Measurements from ENCODE around the gene AOC1. TPM values are rescaled to one million over a fixed set of nuclear protein-coding genes. Genes with fewer than 3 reads are reported as not detected.

The AOC1 gene
- total RNA-seq, 4 donors from 2014 or later = not detected

- Histone ChIP-seq H3K4me1 (peaks cover 0 to 11% (median 6%) of the 10 kb centered on the region in 4 donors), H3K27ac (no peak overlapping the region), H3K27me3 (no peaks in the 10 kb centered on the region), H3K36me3 (no peaks in the 10 kb centered on the region), H3K9me3 (peaks cover 0 to 8% (median 0%) of the 10 kb centered on the region in 4 donors), H3K4me3 (no peak overlapping the region)
- WGBS, 2 donors = 5 to 13% methylated on average over 4 of the region's 4 CpGs
- no peak for DNase-seq (ENCODE audit: low spot score in 2 of 2)
- TF ChIP-seq EP300 (IDR thresholded peaks at IDR 0.05) (no peak), CTCF (IDR thresholded peaks at IDR 0.05) (no peak), POLR2A (IDR thresholded peaks at IDR 0.05) (no peak)
Observed at GRCh38 chr7:150845421-150845861, 6.9 kb upstream of the AOC1 start.

GRCh38 chr7:150846291-150847115 is 5.8 kb upstream of the AOC1 start:
- Histone ChIP-seq H3K4me3 (no peak overlapping the region), H3K27me3 (no peaks in the 10 kb centered on the region), H3K27ac (no peak overlapping the region), H3K4me1 (peaks cover 0 to 11% (median 6%) of the 10 kb centered on the region in 4 donors), H3K9me3 (peaks cover 0 to 8% (median 0%) of the 10 kb centered on the region in 4 donors), H3K36me3 (no peaks in the 10 kb centered on the region)
- no peak for DNase-seq (ENCODE audit: low spot score in 2 of 2)
- 81 to 88% methylated on average over 14 of the region's 14 CpGs for WGBS, 2 donors
- no peak for TF ChIP-seq POLR2A (IDR thresholded peaks at IDR 0.05)
- TF ChIP-seq CTCF (IDR thresholded peaks at IDR 0.05) = no peak
- no peak for TF ChIP-seq EP300 (IDR thresholded peaks at IDR 0.05)

- no peak for TF ChIP-seq EP300 (IDR thresholded peaks at IDR 0.05)
- no peak for TF ChIP-seq CTCF (IDR thresholded peaks at IDR 0.05)
- TF ChIP-seq POLR2A (IDR thresholded peaks at IDR 0.05) = no peak
- peaks cover 0 to 6% (median 0%) of the 10 kb centered on the region in 4 donors for H3K9me3 ChIP-seq
Observed at GRCh38 chr7:150847536-150847935, 4.8 kb upstream of the AOC1 start.

DNA sequence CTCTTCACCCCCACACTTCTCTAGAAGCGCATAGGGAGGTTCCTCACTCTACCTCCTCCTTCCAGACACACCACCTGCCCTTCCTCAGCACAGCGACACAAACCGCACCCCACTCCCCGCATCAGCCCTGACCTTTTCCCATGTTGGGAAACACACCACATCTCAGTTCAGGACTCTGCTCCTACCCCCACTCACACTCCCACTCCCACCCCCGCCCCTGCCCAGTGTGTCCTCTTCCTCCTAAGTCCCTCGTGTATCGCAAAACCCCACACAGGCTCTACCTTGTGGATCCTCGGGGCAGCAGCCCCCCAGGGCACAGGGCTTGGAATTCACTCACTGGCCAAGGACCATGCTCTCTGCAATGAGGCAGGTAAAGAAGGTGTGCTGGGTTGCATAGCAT is 4.2 kb upstream of the AOC1 start:
- H3K4me3 ChIP-seq = no peak overlapping the region
- peaks cover 0 to under 1% (median 0%) of the 10 kb centered on the region in 4 donors for H3K9me3 ChIP-seq
- 86 to 94% methylated on average over 8 of the region's 8 CpGs for WGBS, 2 donors
- H3K36me3 ChIP-seq = no peaks in the 10 kb centered on the region
- H3K27me3 ChIP-seq = no peaks in the 10 kb centered on the region
- TF ChIP-seq CTCF (IDR thresholded peaks at IDR 0.05) (no peak), EP300 (IDR thresholded peaks at IDR 0.05) (no peak), POLR2A (IDR thresholded peaks at IDR 0.05) (no peak)
- peaks cover 0 to 11% (median 6%) of the 10 kb centered on the region in 4 donors for H3K4me1 ChIP-seq
- DNase-seq (ENCODE audit: low spot score in 2 of 2) = no peak
- H3K27ac ChIP-seq = no peak overlapping the region

More at GRCh38 chr7:150847536-150847935, 4.8 kb upstream of the AOC1 start:
- no peak overlapping the region for H3K4me3 ChIP-seq
- DNase-seq (ENCODE audit: low spot score in 2 of 2) = no peak
- H3K4me1 ChIP-seq = peaks cover 0 to 11% (median 6%) of the 10 kb centered on the region in 4 donors
- WGBS, 2 donors = 90 to 96% methylated on average over 5 of the region's 5 CpGs
- H3K27me3 ChIP-seq = no peaks in the 10 kb centered on the region
- H3K27ac ChIP-seq = no peak overlapping the region
- H3K36me3 ChIP-seq = no peaks in the 10 kb centered on the region

- Histone ChIP-seq H3K36me3 (no peaks in the 10 kb centered on the region), H3K27ac (no peak overlapping the region), H3K9me3 (no peaks in the 10 kb centered on the region), H3K4me1 (peaks cover 0 to 11% (median 6%) of the 10 kb centered on the region in 4 donors), H3K27me3 (no peaks in the 10 kb centered on the region), H3K4me3 (no peak overlapping the region)
- WGBS, 2 donors = 81 to 90% methylated on average over 3 of the region's 3 CpGs
- TF ChIP-seq CTCF (IDR thresholded peaks at IDR 0.05) (no peak), EP300 (IDR thresholded peaks at IDR 0.05) (no peak), POLR2A (IDR thresholded peaks at IDR 0.05) (no peak)
- no peak for DNase-seq (ENCODE audit: low spot score in 2 of 2)
Observed at GRCh38 chr7:150848561-150849115, 3.7 kb upstream of the AOC1 start.

Data from tibial nerve (tissue), 4 donors.